A549 treated with DMSO at 1 μM for 4 hours (cell line): ENCODE measurements around the gene PCGF6. TPM values are rescaled to one million over a fixed set of nuclear protein-coding genes. Genes with fewer than 3 reads are reported as not detected.

Experiments
- total RNA-seq: library from RNA; stranded (reverse); fragments of 200-300 nt; extraction: Qiagen RNA extraction; gene quantifications from 5 replicates; pipeline ENCODE4 v1.2.3, GENCODE V29; 2022; ENCODE audit warnings: low read depth

The PCGF6 gene
- total RNA-seq = 11.1 to 13.1 TPM (median 12.3 TPM) in 5 replicates

DNA sequence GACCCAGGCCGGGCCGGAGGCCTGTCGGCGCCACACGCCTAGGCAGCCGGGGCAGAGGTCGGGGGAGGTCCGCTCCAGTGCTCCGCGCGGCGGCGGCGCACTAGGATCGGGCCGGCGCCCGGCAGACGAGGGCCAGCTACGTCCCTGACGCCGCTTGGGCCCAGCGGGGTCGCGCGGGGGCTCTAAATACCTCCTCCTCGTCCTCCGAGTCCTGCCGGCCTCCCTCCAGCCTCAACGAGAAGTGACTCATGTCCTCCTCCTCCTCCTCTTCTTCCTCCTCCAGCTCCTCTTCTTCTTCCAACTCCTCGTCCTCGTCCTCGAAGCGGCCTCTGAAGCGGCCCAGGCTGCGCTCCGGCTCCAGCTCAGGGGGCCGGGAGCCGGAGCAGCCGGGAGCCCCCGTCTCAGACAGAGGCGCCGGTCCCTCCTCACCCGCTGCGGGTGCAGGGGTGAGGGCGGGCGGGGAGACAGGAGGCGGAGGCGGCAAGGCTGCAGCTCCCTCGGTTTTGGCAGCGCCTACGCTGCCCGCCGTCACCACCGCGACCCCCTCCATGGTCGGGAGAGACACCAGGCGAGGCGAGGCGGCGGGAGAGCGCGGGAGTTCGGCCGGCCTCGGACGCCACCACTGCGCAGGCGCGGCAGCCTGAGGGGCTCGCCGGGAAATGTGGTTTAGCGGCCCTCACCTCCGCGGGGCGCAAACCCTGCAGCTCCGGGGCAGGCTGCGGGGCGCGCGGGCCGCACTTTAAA lies at the start of gene PCGF6:
Gene PCGF6, minus strand, starts transcription at position 624 of the 744 bp plus-strand sequence. Its CDS starts 74 bp downstream, at position 550.

DNA sequence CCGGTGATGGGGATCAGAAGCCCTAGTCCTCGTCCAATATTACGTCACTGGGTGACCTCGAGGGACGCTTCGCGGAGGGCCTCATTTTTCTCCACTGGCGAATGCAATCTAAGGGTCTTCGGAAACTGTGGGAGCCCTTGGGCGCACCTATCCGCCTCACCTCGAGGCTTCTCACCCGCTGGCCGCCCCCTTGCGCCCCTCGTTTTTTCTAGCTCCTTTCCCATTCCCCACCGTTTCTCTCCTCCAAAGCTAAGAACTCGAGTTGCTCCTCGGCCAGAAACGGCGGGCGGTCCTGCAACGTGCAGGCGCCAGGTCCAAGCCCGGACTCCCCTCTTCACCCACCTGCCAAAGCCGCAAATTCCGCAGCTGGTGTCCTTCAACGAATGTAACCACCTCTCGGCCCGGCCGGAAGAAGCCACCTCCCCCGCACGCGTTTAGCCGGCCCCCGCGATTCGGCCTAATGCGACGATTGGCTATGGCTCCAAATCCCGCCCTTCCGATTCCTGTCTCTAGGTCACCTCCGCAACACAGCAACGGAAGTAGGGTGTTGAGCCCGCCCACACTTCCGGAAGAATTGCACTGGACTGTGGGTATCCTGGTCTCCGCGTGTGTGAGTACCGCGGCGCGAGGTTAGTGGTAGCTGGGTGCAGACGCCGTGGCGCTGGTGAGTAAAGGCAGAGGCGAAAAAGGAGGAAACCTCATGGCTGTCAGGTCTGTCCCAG lies 45.3 kb upstream of the PCGF6 start, which contains the start of the genes ATP5MK and PDCD11:
Gene ATP5MK, minus strand, starts transcription at position 409 of the 722 bp plus-strand sequence. CDS start 4,018 bp downstream, outside the sequence.
Gene PDCD11, plus strand, starts transcription at position 560 of the 722 bp plus-strand sequence. CDS start 1,801 bp downstream, outside the sequence.

DNA sequence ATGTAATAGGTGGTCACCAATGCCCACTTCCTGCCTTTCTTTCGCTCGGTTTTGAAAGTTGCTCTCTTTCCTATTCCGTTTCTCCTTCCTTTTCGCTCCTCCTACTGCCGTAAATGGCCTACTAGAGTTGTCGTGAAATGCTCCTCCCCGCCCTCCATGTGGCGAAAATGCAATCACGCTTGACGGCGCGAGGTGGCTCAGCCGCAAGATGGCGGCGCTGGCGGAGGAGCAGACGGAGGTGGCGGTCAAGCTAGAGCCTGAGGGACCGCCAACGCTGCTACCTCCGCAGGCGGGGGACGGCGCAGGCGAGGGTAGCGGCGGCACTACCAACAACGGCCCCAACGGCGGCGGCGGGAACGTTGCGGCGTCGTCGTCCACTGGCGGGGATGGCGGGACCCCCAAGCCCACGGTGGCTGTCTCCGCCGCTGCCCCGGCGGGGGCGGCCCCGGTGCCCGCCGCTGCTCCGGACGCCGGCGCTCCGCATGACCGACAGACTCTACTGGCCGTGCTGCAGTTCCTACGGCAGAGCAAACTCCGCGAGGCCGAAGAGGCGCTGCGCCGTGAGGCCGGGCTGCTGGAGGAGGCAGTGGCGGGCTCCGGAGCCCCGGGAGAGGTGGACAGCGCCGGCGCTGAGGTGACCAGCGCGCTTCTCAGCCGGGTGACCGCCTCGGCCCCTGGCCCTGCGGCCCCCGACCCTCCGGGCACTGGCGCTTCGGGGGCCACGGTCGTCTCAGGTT lies 17.0 kb upstream of the PCGF6 start, which contains the start of gene TAF5:
Gene TAF5, plus strand, starts transcription at position 195 of the 737 bp plus-strand sequence. Its CDS starts 14 bp downstream, at position 209.

DNA sequence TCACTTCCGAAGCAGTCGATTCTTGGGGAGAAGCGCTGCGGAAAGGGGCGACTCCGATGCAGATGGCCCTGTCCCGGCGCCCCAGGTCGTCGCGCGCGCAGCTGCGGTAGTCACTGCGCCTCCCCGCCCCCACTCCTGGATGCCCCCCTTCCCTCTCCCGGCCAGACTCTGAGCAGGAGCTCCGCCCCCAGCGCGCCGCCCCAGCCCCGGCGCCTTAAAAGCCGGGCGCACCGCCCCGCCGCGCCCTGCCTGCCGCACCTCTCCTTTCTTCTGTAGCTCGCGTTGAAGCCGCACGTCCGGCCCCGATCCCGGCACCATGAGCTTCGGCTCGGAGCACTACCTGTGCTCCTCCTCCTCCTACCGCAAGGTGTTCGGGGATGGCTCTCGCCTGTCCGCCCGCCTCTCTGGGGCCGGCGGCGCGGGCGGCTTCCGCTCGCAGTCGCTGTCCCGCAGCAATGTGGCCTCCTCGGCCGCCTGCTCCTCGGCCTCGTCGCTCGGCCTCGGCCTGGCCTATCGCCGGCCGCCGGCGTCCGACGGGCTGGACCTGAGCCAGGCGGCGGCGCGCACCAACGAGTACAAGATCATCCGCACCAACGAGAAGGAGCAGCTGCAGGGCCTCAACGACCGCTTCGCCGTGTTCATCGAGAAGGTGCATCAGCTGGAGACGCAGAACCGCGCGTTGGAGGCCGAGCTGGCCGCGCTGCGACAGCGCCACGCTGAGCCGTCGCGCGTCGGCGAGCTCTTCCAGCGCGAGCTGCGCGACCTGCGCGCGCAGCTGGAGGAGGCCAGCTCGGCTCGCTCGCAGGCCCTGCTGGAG lies 73.8 kb downstream of the PCGF6 start, which contains the start of gene INA:
Gene INA, plus strand, starts transcription at position 243 of the 817 bp plus-strand sequence. Its CDS starts 74 bp downstream, at position 317.

Other genes with a start within 250 kb of the PCGF6 start
- gene NT5C2, start 157.9 kb downstream of the PCGF6 start, total RNA-seq = 78.7 to 96.4 TPM (median 84.1 TPM) in 5 replicates
- 0.03 TPM in 1 of 5 replicates, not detected in the others for gene RPEL1, start 105.3 kb downstream of the PCGF6 start, total RNA-seq
- gene INA, start 74.0 kb downstream of the PCGF6 start, total RNA-seq = 19.4 to 32.1 TPM (median 28.1 TPM) in 5 replicates
- 3.0 to 4.5 TPM (median 4.3 TPM) in 5 replicates for gene TAF5, start 16.8 kb upstream of the PCGF6 start, total RNA-seq
- gene ATP5MK, start 45.3 kb upstream of the PCGF6 start, total RNA-seq = 444 to 600 TPM (median 518 TPM) in 5 replicates
- 35.8 to 45.3 TPM (median 43.9 TPM) in 5 replicates for gene PDCD11, start 45.5 kb upstream of the PCGF6 start, total RNA-seq
- gene CALHM2, start 101.2 kb upstream of the PCGF6 start, total RNA-seq = 4.7 to 6.1 TPM (median 5.3 TPM) in 5 replicates
- not detected in 5 replicates for gene CALHM1, start 107.8 kb upstream of the PCGF6 start, total RNA-seq
- 0.30 to 0.53 TPM (median 0.45 TPM) in 5 replicates for gene CALHM3, start 128.1 kb upstream of the PCGF6 start, total RNA-seq
- 0.20 to 0.43 TPM (median 0.31 TPM) in 5 replicates for gene NEURL1, start 142.6 kb upstream of the PCGF6 start, total RNA-seq